D721Med (cell line): Measurements from ENCODE around the gene XIAP.
A peak's percentile ranks its signal among the peaks of the same experiment; 100 is the strongest.

Source experiments
- DNase-seq: peaks from one replicate; pipeline ENCODE4 v3.0.0; 2011; ENCODE audit warnings: low spot score; ENCODE audit not compliant: insufficient read length
- FAIRE-seq: peaks from 2 replicates; lab custom pipeline; 2011; peaks lifted over from hg19 to GRCh38; lab: Jason Lieb, UNC
- CTCF ChIP-seq: IDR thresholded peaks from 2 replicates; pipeline ENCODE4 v1.5.1; 2012; ENCODE audit warnings: mild to moderate bottlenecking, control low read depth; ENCODE audit not compliant: insufficient read depth; ENCODE audit errors: missing control alignments

The XIAP gene

GRCh38 chrX:123905332-123905731, 45.5 kb downstream of the XIAP start:
- DNase-seq (no peak), FAIRE-seq (peak; percentile 55)
- no peak for TF ChIP-seq CTCF

GRCh38 chrX:123906557-123907316, 46.9 kb downstream of the XIAP start:
- DNase-seq (no peak), FAIRE-seq (peak; percentile 95)
- no peak for TF ChIP-seq CTCF

GRCh38 chrX:123909523-123909922, 49.7 kb downstream of the XIAP start:
- DNase-seq (no peak), FAIRE-seq (no peak)
- TF ChIP-seq CTCF: no peak

DNA sequence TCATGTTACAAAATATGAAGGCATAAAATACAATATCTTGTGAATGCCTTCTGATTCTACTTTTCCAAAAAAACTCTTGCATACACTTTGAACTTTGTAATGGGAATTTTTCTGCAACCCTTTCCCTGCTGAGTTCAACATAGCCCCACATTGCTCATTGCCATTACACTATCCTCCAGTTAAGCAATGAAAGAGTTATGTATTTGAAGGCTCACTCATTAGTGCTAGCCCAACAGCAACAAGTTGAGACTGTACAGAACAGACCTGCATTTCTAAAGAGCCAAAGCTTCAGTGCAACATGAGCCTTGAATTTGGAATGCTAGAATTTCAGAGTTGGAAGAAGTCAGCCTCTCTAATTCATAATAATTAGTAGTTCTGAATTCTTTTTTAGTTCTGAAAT, 57.2 kb downstream of the XIAP start:
- FAIRE-seq: no peak
- no peak for DNase-seq
- TF ChIP-seq CTCF: no peak

GRCh38 chrX:123918106-123918721, 58.4 kb downstream of the XIAP start:
- peak; percentile 44 for FAIRE-seq

GRCh38 chrX:123920105-123920785, 60.4 kb downstream of the XIAP start:
- FAIRE-seq (no peak), DNase-seq (no peak)
- TF ChIP-seq CTCF: no peak

More at GRCh38 chrX:123918106-123918721, 58.4 kb downstream of the XIAP start:
- TF ChIP-seq CTCF: no peak
- DNase-seq: no peak
